Endothelial cell of umbilical vein (primary cell): Measurements from ENCODE around the gene MAP6.

Source experiments
- EZH2 ChIP-seq: IDR thresholded peaks from 2 replicates; pipeline ENCODE4 v1.6.1; 2012; ENCODE audit warnings: borderline replicate concordance, low read depth, mild to moderate bottlenecking, moderate library complexity, low read length, inconsistent platforms; ENCODE audit not compliant: severe bottlenecking
- FOS ChIP-seq: IDR thresholded peaks from 2 replicates; pipeline ENCODE4 v1.6.1; 2011; ENCODE audit warnings: mild to moderate bottlenecking, low read length, moderate library complexity, borderline replicate concordance; ENCODE audit not compliant: insufficient read depth
- MYC ChIP-seq: IDR thresholded peaks from one replicate; pipeline ENCODE4 v1.6.1; 2011; ENCODE audit warnings: mild to moderate bottlenecking, low read depth, low read length
- POLR2A ChIP-seq: IDR thresholded peaks from 2 replicates; pipeline ENCODE4 v1.6.1; 2012; ENCODE audit warnings: low read depth, mild to moderate bottlenecking, control low read depth, low read length
- POLR2AphosphoS5 ChIP-seq: IDR thresholded peaks from 2 replicates; pipeline ENCODE4 v1.6.1; 2012; ENCODE audit warnings: low read depth, mild to moderate bottlenecking, control low read depth, low read length, moderate library complexity; ENCODE audit not compliant: insufficient read depth
- TF ChIP-seq, protein P1 (sequence below), 2 donors: IDR thresholded peaks; 1 replicate in 1 of 2; 2 replicates in 1 of 2; pipeline ENCODE4 v1.5.1; 2011; ENCODE audit warnings: low read length in 2 of 2, mild to moderate bottlenecking in 2 of 2, moderate library complexity in 2 of 2, control low read depth in 1 of 2, inconsistent platforms in 1 of 2, low read depth in 1 of 2; ENCODE audit not compliant: insufficient read depth in 1 of 2; ENCODE audit errors: extremely low read depth in 1 of 2
- TF ChIP-seq, protein P2 (sequence below): IDR thresholded peaks from 2 replicates; pipeline ENCODE4 v1.6.1; 2011; ENCODE audit not compliant: insufficient read depth, insufficient read length

DNA sequence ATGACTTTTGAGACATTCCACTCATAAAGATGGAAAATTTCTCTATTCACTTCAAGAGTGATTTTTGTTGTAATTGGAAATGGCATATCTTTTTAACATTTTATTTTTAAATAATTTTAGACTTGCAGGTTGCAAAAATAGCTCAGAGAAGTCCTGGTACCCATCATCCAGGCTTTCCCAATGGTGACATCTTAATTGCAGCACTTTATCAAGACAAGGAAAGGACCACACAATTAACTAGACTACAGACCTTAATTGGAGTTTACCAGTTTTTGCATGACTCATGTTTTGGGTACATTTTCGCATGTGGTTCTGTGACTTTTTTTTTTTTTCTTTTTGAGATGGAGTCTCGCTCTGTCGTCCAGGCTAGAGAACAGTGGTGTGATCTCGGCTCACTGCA, 23.0 kb upstream of the MAP6 start:
- TF ChIP-seq, protein P1, sequence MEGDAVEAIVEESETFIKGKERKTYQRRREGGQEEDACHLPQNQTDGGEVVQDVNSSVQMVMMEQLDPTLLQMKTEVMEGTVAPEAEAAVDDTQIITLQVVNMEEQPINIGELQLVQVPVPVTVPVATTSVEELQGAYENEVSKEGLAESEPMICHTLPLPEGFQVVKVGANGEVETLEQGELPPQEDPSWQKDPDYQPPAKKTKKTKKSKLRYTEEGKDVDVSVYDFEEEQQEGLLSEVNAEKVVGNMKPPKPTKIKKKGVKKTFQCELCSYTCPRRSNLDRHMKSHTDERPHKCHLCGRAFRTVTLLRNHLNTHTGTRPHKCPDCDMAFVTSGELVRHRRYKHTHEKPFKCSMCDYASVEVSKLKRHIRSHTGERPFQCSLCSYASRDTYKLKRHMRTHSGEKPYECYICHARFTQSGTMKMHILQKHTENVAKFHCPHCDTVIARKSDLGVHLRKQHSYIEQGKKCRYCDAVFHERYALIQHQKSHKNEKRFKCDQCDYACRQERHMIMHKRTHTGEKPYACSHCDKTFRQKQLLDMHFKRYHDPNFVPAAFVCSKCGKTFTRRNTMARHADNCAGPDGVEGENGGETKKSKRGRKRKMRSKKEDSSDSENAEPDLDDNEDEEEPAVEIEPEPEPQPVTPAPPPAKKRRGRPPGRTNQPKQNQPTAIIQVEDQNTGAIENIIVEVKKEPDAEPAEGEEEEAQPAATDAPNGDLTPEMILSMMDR (IDR thresholded peaks at IDR 0.05; ENCODE audit: extremely low read depth in 1 of 2, insufficient read depth in 1 of 2, low read depth in 1 of 2, low read length in 2 of 2), result no peak
- TF ChIP-seq EZH2 (no peak), POLR2AphosphoS5 (no peak), FOS (no peak), POLR2A (no peak), MYC (no peak)
- TF ChIP-seq, protein P2, sequence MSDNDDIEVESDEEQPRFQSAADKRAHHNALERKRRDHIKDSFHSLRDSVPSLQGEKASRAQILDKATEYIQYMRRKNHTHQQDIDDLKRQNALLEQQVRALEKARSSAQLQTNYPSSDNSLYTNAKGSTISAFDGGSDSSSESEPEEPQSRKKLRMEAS, result no peak
